ENCODE results near the gene RHOT2.

- TF ChIP-seq, protein P1, sequence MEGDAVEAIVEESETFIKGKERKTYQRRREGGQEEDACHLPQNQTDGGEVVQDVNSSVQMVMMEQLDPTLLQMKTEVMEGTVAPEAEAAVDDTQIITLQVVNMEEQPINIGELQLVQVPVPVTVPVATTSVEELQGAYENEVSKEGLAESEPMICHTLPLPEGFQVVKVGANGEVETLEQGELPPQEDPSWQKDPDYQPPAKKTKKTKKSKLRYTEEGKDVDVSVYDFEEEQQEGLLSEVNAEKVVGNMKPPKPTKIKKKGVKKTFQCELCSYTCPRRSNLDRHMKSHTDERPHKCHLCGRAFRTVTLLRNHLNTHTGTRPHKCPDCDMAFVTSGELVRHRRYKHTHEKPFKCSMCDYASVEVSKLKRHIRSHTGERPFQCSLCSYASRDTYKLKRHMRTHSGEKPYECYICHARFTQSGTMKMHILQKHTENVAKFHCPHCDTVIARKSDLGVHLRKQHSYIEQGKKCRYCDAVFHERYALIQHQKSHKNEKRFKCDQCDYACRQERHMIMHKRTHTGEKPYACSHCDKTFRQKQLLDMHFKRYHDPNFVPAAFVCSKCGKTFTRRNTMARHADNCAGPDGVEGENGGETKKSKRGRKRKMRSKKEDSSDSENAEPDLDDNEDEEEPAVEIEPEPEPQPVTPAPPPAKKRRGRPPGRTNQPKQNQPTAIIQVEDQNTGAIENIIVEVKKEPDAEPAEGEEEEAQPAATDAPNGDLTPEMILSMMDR (IDR thresholded peaks at IDR 0.05) = no peak
- no peak for TF ChIP-seq ZFX (IDR thresholded peaks at IDR 0.05; ENCODE audit: borderline replicate concordance)
Observed at GRCh38 chr16:647173-647902, 20.6 kb upstream of the RHOT2 start.

All from 22Rv1 (cell line).